Body of pancreas (tissue), 4 donors: ENCODE measurements around the gene LYPD4. TPM values are rescaled to one million over a fixed set of nuclear protein-coding genes. Genes with fewer than 3 reads are reported as not detected.
"Not testable (repeated sequence)": the region's sequence is repeated elsewhere in the genome, so short reads cannot be mapped to it uniquely, and the experiment has no call there.

Experiments
- ATAC-seq: fragments of 150-250 bp; one replicate; pipeline ENCODE4 v1.9.1; 2016
- DNase-seq, 4 donors: peaks; one replicate each; pipeline ENCODE4 v3.0.0-alpha.2; 2019
- H3K27ac ChIP-seq, 4 donors: fragments of 200-600 bp; sonication (generic); 1 replicate in 3 of 4; 2 replicates in 1 of 4; pipeline versions ENCODE4 v1.5.1 to v1.6.1; 2016 to 2019; ENCODE audit warnings: mild to moderate bottlenecking in 1 of 4, mixed read lengths in 1 of 4, moderate library complexity in 1 of 4
- H3K27me3 ChIP-seq, 2 donors: fragments of 200-600 bp; sonication (generic); one replicate each; pipeline ENCODE4 v1.6.0; 2016; ENCODE audit warnings: mild to moderate bottlenecking in 1 of 2
- H3K36me3 ChIP-seq, 2 donors: fragments of 200-600 bp; sonication (generic); replicated peaks in 1 of 2; 2 replicates each; pipeline ENCODE4 v1.5.1; 2016; ENCODE audit warnings: low read depth in 2 of 2; ENCODE audit not compliant: insufficient read depth in 1 of 2
- H3K4me1 ChIP-seq: fragments of 200-600 bp; sonication (generic); one replicate; pipeline ENCODE4 v1.6.0; 2016
- H3K4me3 ChIP-seq, 2 donors: fragments of 200-600 bp; sonication (generic); 1 replicate in 1 of 2; 2 replicates in 1 of 2; pipeline ENCODE4 v1.5.1; 2016 to 2019
- H3K9me3 ChIP-seq, 3 donors: fragments of 200-600 bp; sonication (generic); 1 replicate in 2 of 3; 2 replicates in 1 of 3; pipeline ENCODE4 v1.5.1; 2016
- CTCF ChIP-seq, 7 experiments: fragments of 450-650 bp in 4 of 7; fragments of 200-600 bp in 3 of 7; sonication (generic) in 3 of 7; IDR thresholded peaks; one replicate each; pipeline ENCODE4 v1.5.1; 2016 to 2019; ENCODE audit warnings: antibody characterized with exemption in 7 of 7
- POLR2A ChIP-seq, 3 donors: fragments of 450-650 bp; IDR thresholded peaks; one replicate each; pipeline ENCODE4 v1.6.1; 2016; ENCODE audit warnings: antibody characterized with exemption in 3 of 3, mild to moderate bottlenecking in 2 of 3
- WGBS, 2 donors: methylation state at CpG; one replicate each; pipeline ENCODE4 v1.1.5; 2017; 5-methylcytosine and 5-hydroxymethylcytosine counted together
- intact Hi-C: fragments of 100-400 bp; cut with DNase I; formaldehyde crosslinking; loops from one replicate; pipeline ENCODE4 v1.15.1; 2023
- microRNA-seq, 2 donors: library from miRNA; unstranded; fragments of <30 nt; microRNA quantifications; one replicate each; pipeline ENCODE4, GENCODE V29; 2016; ENCODE audit warnings: borderline number of aligned reads in 2 of 2, borderline replicate concordance in 2 of 2
- small RNA-seq: library from RNA; depleted of rRNA; stranded (forward); fragments of <200 nt; gene quantifications from one replicate; pipeline ENCODE3, GENCODE V24; 2016
- total RNA-seq, 2 donors: library from RNA; depleted of rRNA; stranded (reverse); fragments of >200 nt; gene quantifications; one replicate each; pipeline ENCODE4 v1.1.0, GENCODE V29; 2016

The LYPD4 gene
- total RNA-seq, 2 donors from 2014 or later = not detected

- WGBS, 2 donors = 36 to 40% methylated on average over 5 of the region's 5 CpGs
- TF ChIP-seq CTCF (IDR thresholded peaks at IDR 0.05) (peak; percentile 61 to 82 (median 67)), POLR2A (IDR thresholded peaks at IDR 0.05) (no peak)
- ATAC-seq (peak; percentile 74), DNase-seq (peak; percentile 57 to 70 (median 68))
- Histone ChIP-seq H3K27ac (no peak overlapping the region), H3K9me3 (no peaks in the 10 kb centered on the region), H3K4me3 (no peak overlapping the region), H3K36me3 (no peaks in the 10 kb centered on the region), H3K27me3 (no peaks in the 10 kb centered on the region), H3K4me1 (no peaks in the 10 kb centered on the region)
- intact Hi-C loops = no loop called here
Measured at GRCh38 chr19:41795031-41795461, 49.4 kb downstream of the LYPD4 start.

- TF ChIP-seq POLR2A (IDR thresholded peaks at IDR 0.05) (no peak), CTCF (IDR thresholded peaks at IDR 0.05) (no peak)
- no peaks in the 10 kb centered on the region for H3K27me3 ChIP-seq
- ATAC-seq = no peak
Measured at GRCh38 chr19:41793414-41793727, 51.1 kb downstream of the LYPD4 start.

GRCh38 chr19:41792513-41793413 is 51.7 kb downstream of the LYPD4 start:
- 17 to 18% methylated on average over 22 of the region's 22 CpGs for WGBS, 2 donors
- Histone ChIP-seq H3K36me3 (no peaks in the 10 kb centered on the region), H3K4me1 (no peaks in the 10 kb centered on the region), H3K9me3 (no peaks in the 10 kb centered on the region), H3K4me3 (no peak overlapping the region), H3K27me3 (no peaks in the 10 kb centered on the region), H3K27ac (no peak overlapping the region)
- ATAC-seq (no peak), DNase-seq (peak; percentile 55 to 71 (median 61))
- TF ChIP-seq POLR2A (IDR thresholded peaks at IDR 0.05) (no peak), CTCF (IDR thresholded peaks at IDR 0.05) (peak; percentile 34 to 74 (median 63))
- intact Hi-C loops = no loop called here

More at GRCh38 chr19:41793414-41793727, 51.1 kb downstream of the LYPD4 start:
- intact Hi-C loops = no loop called here
- Histone ChIP-seq H3K27ac (no peak overlapping the region), H3K4me1 (no peaks in the 10 kb centered on the region), H3K4me3 (no peak overlapping the region), H3K36me3 (no peaks in the 10 kb centered on the region), H3K9me3 (no peaks in the 10 kb centered on the region)
- no peak for DNase-seq
- WGBS, 2 donors = 0% methylated on average over 1 of the region's 1 CpG

- DNase-seq, ATAC-seq, H3K36me3 ChIP-seq, H3K4me3 ChIP-seq, H3K27me3 ChIP-seq, H3K27ac ChIP-seq, H3K4me1 ChIP-seq, intact Hi-C loops, H3K9me3 ChIP-seq: not testable (repeated sequence)
- WGBS, 2 donors = 27 to 34% methylated on average over 3 to 5 of the region's 5 CpGs
Measured at GRCh38 chr19:41789053-41789452, 55.4 kb downstream of the LYPD4 start.

GRCh38 chr19:41788518-41788917 is 56.0 kb downstream of the LYPD4 start:
- DNase-seq, H3K27ac ChIP-seq, H3K27me3 ChIP-seq, H3K36me3 ChIP-seq, ATAC-seq, H3K4me3 ChIP-seq, intact Hi-C loops, H3K9me3 ChIP-seq, H3K4me1 ChIP-seq: not testable (repeated sequence)
- no CpG with 5 or more reads among the region's 1 CpG for WGBS, 2 donors

Small RNA genes within 50 kb of the gene (microRNA-seq; reads per million reads assigned to microRNA genes)
- gene MIR6797 = 0 reads per million in 2 donors

Small RNA genes within 50 kb of the gene (small RNA-seq; reads per million reads assigned to genes)
- not detected for gene MIR6797

Other genes with a start within 250 kb of the LYPD4 start
- 1 to 10 TPM in 1 of 2 donors, not detected in 1; 1.8 TPM for gene CEACAM4, start 217.6 kb downstream of the LYPD4 start, total RNA-seq
- gene CEACAM7, start 156.4 kb downstream of the LYPD4 start, total RNA-seq = under 1 TPM; 0.52 to 0.99 TPM
- gene CEACAM5, start 136.1 kb downstream of the LYPD4 start, total RNA-seq = 1 to 10 TPM in 1 of 2 donors, not detected in 1; 4.9 TPM
- 10 to 100 TPM in 1 of 2 donors, 1 to 10 TPM in 1; 3.0 to 27.0 TPM for gene CEACAM6, start 89.2 kb downstream of the LYPD4 start, total RNA-seq
- not detected for gene CEACAM3, start 48.1 kb downstream of the LYPD4 start, total RNA-seq
- gene DMRTC2, start 359 bp upstream of the LYPD4 start, total RNA-seq = not detected
- 100 to 1,000 TPM; 454 to 832 TPM for gene RPS19, start 15.6 kb upstream of the LYPD4 start, total RNA-seq
- gene CD79A, start 32.6 kb upstream of the LYPD4 start, total RNA-seq = not detected
- gene ARHGEF1, start 38.5 kb upstream of the LYPD4 start, total RNA-seq = 100 to 1,000 TPM in 1 of 2 donors, 10 to 100 TPM in 1; 43.8 to 104 TPM
- gene ERFL, start 83.8 kb upstream of the LYPD4 start, total RNA-seq = not detected
- gene RABAC1, start 114.6 kb upstream of the LYPD4 start, total RNA-seq = 10 to 100 TPM; 87.3 to 88.5 TPM
- under 1 TPM in 1 of 2 donors, not detected in 1; 0.26 TPM for gene ATP1A3, start 149.5 kb upstream of the LYPD4 start, total RNA-seq
- gene GRIK5, start 225.5 kb upstream of the LYPD4 start, total RNA-seq = 1 to 10 TPM; 2.1 to 5.9 TPM
- 10 to 100 TPM in 1 of 2 donors, 1 to 10 TPM in 1; 8.6 to 14.2 TPM for gene ZNF574, start 231.5 kb upstream of the LYPD4 start, total RNA-seq